ENCODE measurements around the gene INPP5K.

INPP5K gene

GRCh38 chr17:1561420-1562175 lies 45.2 kb upstream of the INPP5K start:
- no peaks in the 10 kb centered on the region for H3K9me3 ChIP-seq (ENCODE audit: severe bottlenecking)
- ATAC-seq (ENCODE audit: low read depth) (peak; percentile 64), DNase-seq (ENCODE audit: low spot score) (no peak)
- peak; percentile 24 for TF ChIP-seq CTCF (IDR thresholded peaks at IDR 0.05; ENCODE audit: poor library complexity, severe bottlenecking)
- no peaks in the 10 kb centered on the region for H3K4me1 ChIP-seq (ENCODE audit: insufficient read depth, poor library complexity, severe bottlenecking)
- H3K27me3 ChIP-seq (ENCODE audit: insufficient read depth, poor library complexity, severe bottlenecking), result no peaks in the 10 kb centered on the region
- H3K36me3 ChIP-seq (ENCODE audit: low read depth), result peaks cover 10% of the 10 kb centered on the region
- H3K27ac ChIP-seq (ENCODE audit: poor library complexity, severe bottlenecking), result peak overlapping the region; percentile 53
- H3K4me3 ChIP-seq (ENCODE audit: severe bottlenecking), result peak overlapping the region; percentile 100

GRCh38 chr17:1560858-1561355 lies 44.5 kb upstream of the INPP5K start:
- DNase-seq (ENCODE audit: low spot score) (no peak), ATAC-seq (ENCODE audit: low read depth) (no peak)
- no peak for TF ChIP-seq CTCF (IDR thresholded peaks at IDR 0.05; ENCODE audit: poor library complexity, severe bottlenecking)
- Histone ChIP-seq H3K9me3 (ENCODE audit: severe bottlenecking) (no peaks in the 10 kb centered on the region), H3K4me3 (ENCODE audit: severe bottlenecking) (no peak overlapping the region), H3K4me1 (ENCODE audit: insufficient read depth, poor library complexity, severe bottlenecking) (no peaks in the 10 kb centered on the region), H3K27ac (ENCODE audit: poor library complexity, severe bottlenecking) (no peak overlapping the region), H3K36me3 (ENCODE audit: low read depth) (peaks cover 17% of the 10 kb centered on the region), H3K27me3 (ENCODE audit: insufficient read depth, poor library complexity, severe bottlenecking) (no peaks in the 10 kb centered on the region)

- DNase-seq (ENCODE audit: low spot score), result no peak
- no peaks in the 10 kb centered on the region for H3K27me3 ChIP-seq (ENCODE audit: insufficient read depth, poor library complexity, severe bottlenecking)
- TF ChIP-seq CTCF (IDR thresholded peaks at IDR 0.05; ENCODE audit: poor library complexity, severe bottlenecking), result no peak
- H3K4me3 ChIP-seq (ENCODE audit: severe bottlenecking), result no peak overlapping the region
- ATAC-seq (ENCODE audit: low read depth), result no peak
- peaks cover 20% of the 10 kb centered on the region for H3K36me3 ChIP-seq (ENCODE audit: low read depth)
- H3K9me3 ChIP-seq (ENCODE audit: severe bottlenecking), result no peaks in the 10 kb centered on the region
- no peaks in the 10 kb centered on the region for H3K4me1 ChIP-seq (ENCODE audit: insufficient read depth, poor library complexity, severe bottlenecking)
- H3K27ac ChIP-seq (ENCODE audit: poor library complexity, severe bottlenecking), result no peak overlapping the region
Measured at GRCh38 chr17:1560101-1560857, 43.9 kb upstream of the INPP5K start.

- H3K36me3 ChIP-seq (ENCODE audit: low read depth), result peaks cover 20% of the 10 kb centered on the region
- H3K4me3 ChIP-seq (ENCODE audit: severe bottlenecking), result no peak overlapping the region
- H3K27ac ChIP-seq (ENCODE audit: poor library complexity, severe bottlenecking), result no peak overlapping the region
- H3K27me3 ChIP-seq (ENCODE audit: insufficient read depth, poor library complexity, severe bottlenecking), result no peaks in the 10 kb centered on the region
- TF ChIP-seq CTCF (IDR thresholded peaks at IDR 0.05; ENCODE audit: poor library complexity, severe bottlenecking), result no peak
- no peak for ATAC-seq (ENCODE audit: low read depth)
- H3K9me3 ChIP-seq (ENCODE audit: severe bottlenecking), result no peaks in the 10 kb centered on the region
- DNase-seq (ENCODE audit: low spot score), result no peak
- H3K4me1 ChIP-seq (ENCODE audit: insufficient read depth, poor library complexity, severe bottlenecking), result no peaks in the 10 kb centered on the region
Measured at GRCh38 chr17:1559047-1560043, 42.9 kb upstream of the INPP5K start.
